HG03575 (cell line): ENCODE measurements around the gene WDTC1.

Experiments used
- ATAC-seq: cut with Tn5 transposase; IDR thresholded peaks from one replicate; pipeline ENCODE4 v1.9.1; 2021; ENCODE audit not compliant: unreplicated experiment, insufficient number of reproducible peaks, low FRiP score; ENCODE audit errors: extremely low read depth

The WDTC1 gene

GRCh38 chr1:27298632-27299384, 64.4 kb downstream of the WDTC1 start:
- no peak for ATAC-seq

DNA sequence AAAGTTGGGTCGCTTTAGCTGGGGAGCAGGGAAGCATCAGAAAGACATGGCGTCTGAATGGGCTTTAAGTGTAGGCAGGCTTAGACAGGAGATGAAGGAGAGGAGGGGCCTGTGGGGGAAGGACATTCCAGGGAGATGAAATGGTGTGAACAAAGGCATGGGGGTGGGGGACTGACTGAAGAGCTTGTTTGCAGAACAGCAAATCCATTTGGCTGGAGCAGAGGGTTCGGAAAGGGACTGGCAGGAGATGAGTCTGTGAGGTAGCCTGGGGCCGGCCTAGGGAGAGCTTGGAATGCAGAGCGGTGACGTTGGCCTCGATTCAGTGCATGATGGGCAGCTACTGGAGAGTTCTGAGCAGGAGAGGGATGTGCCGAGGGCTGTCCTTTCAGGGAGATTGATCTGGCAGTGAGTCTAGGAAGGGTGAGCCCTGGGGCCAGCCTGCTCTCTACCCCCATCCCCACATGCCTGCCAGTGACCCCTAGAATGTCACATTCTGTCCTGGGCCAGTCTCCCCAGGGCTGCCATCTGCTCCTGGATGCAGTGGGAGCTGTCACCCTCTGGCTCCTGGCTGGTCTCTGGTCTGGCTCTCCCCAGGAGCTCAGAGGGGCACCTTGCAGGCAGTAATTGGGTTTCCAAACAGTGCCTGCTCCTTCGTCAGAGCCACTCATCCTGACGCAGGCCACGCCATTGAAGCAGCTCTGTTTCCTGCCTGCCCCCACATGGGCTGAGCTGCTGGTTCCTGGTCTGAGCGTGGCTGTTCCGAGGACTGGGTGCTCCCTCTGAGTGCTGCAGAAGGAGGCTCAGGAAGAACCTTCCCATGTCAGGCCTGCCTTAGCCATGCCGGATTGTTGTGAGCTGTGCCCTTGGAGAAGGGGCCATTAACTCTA, 65.2 kb downstream of the WDTC1 start:
- no peak for ATAC-seq

- ATAC-seq: no peak
These were observed 66.1 kb downstream of the WDTC1 start for GRCh38 chr1:27300341-27301051.

GRCh38 chr1:27301052-27301422, 66.6 kb downstream of the WDTC1 start:
- no peak for ATAC-seq

DNA sequence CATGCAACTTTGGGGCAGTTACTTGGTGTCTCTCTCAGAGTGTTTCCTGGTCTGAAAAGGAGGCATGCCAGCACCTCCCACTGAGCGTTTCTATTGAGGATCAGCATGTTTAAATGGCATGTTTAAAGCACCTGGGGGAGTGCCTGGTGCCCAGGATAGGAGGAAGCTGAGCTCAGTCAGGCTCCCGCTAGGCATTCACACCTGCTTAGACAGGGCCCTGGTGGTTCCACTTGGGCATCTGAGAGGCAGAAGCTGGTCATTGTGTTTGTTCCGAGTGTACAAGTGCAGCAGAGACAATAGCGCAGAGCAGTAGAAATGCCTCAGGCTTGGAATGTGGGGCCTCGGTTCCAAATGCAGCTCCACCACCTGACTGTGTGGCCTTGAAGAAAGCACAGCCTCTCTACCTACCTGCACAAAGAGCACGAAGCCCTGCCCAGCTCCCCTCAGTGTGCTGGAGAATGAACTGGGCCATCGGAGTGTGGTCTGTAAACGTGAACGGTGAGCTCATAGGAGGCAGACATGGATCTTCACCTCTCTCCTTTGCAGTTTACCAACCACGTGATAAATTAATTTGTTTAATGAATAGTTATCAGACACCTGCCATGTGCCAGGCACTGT, 67.3 kb downstream of the WDTC1 start:
- ATAC-seq: no peak

DNA sequence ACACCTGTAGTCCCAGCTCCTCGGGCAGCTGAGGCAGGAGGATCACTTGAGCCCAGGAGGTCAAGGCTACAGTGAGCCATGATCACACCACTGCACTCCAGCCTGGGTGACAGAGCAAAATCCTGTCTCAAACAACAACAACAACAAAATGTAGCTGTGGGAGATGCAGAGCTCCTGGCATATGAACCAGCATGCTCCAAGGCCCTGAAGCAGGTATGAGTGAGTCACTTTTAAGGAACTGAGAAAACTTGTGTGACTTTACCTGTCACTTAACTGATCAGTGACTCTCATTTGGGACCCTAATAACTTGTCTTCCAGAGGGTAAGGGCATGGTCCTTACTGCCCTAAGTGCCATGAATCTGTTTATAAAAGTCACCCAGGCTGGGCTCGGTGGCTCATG, 68.2 kb downstream of the WDTC1 start:
- ATAC-seq: no peak

DNA sequence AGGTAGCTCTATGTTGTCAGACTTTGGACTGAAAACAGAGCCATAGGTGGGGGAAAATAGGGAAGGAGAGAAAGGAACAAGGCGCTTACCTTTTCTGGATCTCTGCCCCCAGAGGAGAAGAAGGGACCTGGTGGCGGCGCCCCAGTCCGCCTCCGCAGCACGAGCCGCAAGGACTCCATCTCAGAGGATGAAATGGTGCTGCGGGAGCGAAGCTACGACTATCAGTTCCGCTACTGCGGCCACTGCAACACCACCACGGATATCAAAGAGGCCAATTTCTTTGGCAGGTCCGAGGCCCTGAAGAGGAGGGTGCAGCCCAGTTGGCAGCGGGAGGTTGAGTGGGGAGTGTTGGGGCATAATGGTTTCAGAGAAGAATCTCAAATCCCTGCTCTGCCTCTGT, 69.1 kb downstream of the WDTC1 start:
- no peak for ATAC-seq

DNA sequence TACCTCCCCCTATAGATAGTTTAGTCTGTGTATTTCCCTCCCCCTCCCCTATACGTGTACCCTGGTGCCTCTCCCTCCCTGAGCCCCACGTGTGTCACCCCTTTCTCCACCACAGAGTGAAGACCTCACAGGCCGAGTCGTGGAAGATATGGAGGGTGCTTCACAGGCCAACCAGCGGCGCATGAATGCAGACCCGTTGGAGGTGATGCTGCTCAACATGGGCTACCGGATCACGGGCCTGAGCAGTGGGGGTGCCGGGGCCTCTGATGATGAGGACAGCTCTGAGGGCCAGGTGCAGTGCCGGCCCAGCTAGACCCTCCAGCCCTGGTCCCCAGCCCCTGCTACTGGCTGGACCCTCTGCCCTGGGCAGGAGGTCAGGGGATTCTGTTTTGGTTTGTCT, 71.6 kb downstream of the WDTC1 start:
- ATAC-seq: no peak

DNA sequence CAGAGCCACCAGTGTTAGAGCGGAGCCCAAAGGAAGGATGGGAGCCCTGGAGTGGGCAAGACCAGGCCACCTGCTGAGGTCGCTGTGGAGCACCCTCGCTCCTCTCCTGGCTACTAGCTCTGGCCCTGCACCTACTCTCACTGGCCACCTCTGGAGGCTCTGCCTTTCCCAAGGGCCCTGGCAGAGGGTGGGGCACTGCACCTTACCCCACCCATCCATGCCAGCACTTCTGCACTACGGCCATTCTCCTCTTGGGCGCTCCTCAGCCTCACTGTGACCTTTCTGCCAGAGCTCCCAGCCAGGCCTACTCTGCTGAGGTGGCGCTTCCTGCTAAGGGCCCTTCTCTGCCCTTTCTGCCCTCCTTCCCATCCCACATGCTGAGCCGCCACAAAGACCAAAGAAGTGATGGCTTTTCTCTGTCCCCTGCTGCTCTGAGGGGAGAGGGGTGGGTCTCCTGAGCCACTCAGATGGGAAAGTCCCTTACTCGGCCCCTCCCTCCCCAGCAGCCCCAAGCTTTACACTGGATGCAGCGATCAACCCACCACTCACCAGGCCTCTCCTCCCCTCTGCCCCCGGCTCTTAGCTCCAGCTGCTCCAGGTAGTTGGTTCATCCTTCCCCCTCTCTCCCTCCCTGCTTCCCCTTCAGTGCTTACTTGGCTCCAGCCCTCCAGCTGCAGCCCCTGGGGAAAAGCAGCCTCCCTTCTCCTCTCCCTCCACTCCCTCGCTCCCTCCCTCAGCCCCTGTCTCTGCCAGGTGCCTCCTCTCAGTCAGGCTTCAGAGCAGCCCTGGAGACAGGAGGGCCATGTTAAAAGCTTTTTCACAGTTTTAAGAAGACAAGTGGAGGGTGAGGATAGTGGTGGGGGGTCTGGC, 72.7 kb downstream of the WDTC1 start:
- ATAC-seq: no peak

- no peak for ATAC-seq
These were observed 73.6 kb downstream of the WDTC1 start for GRCh38 chr1:27307874-27308598.

DNA sequence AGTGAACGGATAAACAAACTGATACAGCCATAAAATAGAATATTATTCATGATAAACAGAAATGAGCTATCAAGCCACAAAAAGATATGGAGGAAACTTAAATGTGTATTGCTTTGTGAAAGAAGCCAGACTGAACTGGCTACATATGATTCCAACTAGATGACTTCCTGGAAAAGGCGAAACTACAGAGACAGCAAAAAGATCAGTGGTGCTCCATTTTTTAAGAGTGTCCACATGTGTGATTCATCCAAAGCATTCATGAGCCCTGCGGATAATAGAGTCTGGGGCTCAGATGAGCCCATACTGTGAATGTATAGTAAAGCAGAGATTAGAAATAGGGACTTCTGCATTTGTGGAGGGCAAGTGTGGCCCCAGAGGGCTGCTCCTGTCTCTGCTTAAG, 79.7 kb downstream of the WDTC1 start:
- ATAC-seq: no peak

GRCh38 chr1:27314737-27315136, 80.3 kb downstream of the WDTC1 start:
- ATAC-seq: no peak

DNA sequence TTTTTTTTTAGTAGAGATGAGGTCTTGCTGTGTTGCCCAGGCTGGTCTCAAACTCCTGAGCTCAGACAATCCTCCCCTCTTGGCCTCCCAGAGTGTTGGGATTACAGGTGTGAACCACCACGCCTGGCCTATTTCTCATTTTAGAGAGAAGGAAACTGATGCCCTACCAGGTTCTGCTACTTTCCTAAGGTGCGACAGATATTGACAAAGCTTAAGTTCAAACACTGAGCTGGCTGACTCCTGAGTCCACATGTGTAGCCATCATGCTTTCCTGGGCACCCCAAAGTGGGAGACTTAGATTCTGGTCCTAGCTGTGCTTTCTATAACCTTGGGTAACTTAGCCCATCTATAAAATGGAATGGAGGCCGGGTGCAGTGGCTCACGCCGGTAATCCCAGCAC, 82.4 kb downstream of the WDTC1 start:
- ATAC-seq: no peak

DNA sequence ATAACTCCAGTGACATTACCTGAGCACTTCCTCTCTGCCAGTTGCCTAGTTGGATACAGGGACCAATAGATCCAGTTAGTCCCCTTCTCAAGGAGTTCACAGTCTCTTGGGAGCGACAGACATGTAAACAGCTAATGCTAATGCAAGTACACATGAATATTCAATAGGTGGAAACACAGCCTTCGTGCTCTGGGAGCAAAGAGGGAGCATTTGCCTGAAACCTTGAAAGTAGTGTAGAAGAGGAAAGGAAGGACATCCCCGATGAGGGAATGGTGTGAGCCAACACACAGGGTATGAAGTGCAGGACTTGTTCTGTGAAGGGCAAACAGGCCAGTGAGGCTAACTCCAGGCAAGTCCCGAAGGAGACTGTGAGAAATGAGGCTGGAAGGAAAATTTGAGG, 83.7 kb downstream of the WDTC1 start:
- no peak for ATAC-seq

GRCh38 chr1:27318596-27318995, 84.2 kb downstream of the WDTC1 start:
- ATAC-seq: no peak

- peak; percentile 41 for ATAC-seq
These were observed 87.6 kb downstream of the WDTC1 start, which contains the start of gene TMEM222 for GRCh38 chr1:27321813-27322568. TMEM222 (plus strand) TSS chr1:27322163; CDS start chr1:27322198, 35 bp downstream.

DNA sequence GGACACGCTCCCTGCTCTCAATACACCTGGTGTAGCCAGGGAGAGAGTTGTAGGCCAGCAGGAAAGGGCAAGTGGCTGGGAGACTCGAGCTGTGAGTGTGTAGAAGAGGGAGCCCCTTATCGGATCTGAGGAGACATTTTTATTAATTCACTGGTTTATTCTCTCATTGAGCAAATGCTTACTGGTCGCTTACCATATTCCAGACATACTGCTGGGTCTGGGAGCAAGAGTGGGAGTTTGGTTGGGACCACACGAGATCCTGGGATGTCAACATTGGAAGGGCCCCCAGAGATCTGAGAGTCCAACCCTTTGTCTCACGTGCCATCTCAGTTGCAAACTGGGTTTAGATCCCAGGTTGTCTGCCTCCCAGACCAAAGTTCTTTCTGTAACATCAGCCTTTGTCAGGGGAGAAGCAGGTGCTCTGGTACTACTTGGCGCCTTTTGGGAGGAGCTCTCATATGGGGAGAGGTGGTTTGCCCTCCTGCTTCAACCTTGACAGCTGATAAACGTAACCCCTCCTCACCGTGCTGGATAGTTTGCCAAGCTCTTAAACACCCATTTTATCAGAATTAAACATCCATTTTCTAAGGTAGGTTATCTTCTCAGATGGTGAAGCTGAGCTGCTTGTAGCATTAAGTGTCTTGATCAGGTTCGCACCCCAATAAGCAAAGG, 88.3 kb downstream of the WDTC1 start:
- ATAC-seq: no peak
